RWPE2 (cell line): Measurements from ENCODE around the gene BMPR2.
"Not testable (repeated sequence)": the region's sequence is repeated elsewhere in the genome, so short reads cannot be mapped to it uniquely, and the experiment has no call there.

Experiments used
- ATAC-seq: fragments of 200-7000 bp; cut with Tn5 transposase; 3 replicates; pipeline ENCODE4 v1.9.1; 2021; ENCODE audit warnings: low read depth
- DNase-seq: peaks from one replicate; pipeline ENCODE4 v3.0.0-alpha.2; 2020; ENCODE audit warnings: low spot score
- H3K27ac ChIP-seq: fragments of 450-650 bp; 2 replicates; pipeline ENCODE4 v1.5.1; 2017; ENCODE audit warnings: mild to moderate bottlenecking; ENCODE audit not compliant: poor library complexity, severe bottlenecking
- H3K27me3 ChIP-seq: fragments of 250-450 bp; sonication (Bioruptor Pico); 2 replicates; pipeline ENCODE4 v1.5.1; 2021; ENCODE audit warnings: mild to moderate bottlenecking, moderate library complexity; ENCODE audit not compliant: insufficient read depth, poor library complexity, severe bottlenecking
- H3K36me3 ChIP-seq: fragments of 250-450 bp; sonication (Bioruptor Pico); 2 replicates; pipeline ENCODE4 v1.5.1; 2020; ENCODE audit warnings: low read depth, mild to moderate bottlenecking, moderate library complexity
- H3K4me1 ChIP-seq: fragments of 250-450 bp; sonication (Bioruptor Pico); 2 replicates; pipeline ENCODE4 v1.5.1; 2021; ENCODE audit warnings: mild to moderate bottlenecking, moderate library complexity; ENCODE audit not compliant: insufficient read depth, poor library complexity, severe bottlenecking
- H3K4me3 ChIP-seq: fragments of 250-450 bp; sonication (Bioruptor Pico); 2 replicates; pipeline ENCODE4 v1.5.1; 2021; ENCODE audit warnings: mild to moderate bottlenecking, moderate library complexity; ENCODE audit not compliant: severe bottlenecking
- H3K9me3 ChIP-seq: fragments of 250-450 bp; sonication (Bioruptor Pico); 2 replicates; pipeline ENCODE4 v1.5.1; 2021; ENCODE audit warnings: mild to moderate bottlenecking, moderate library complexity; ENCODE audit not compliant: severe bottlenecking
- CTCF ChIP-seq: fragments of 450-650 bp; IDR thresholded peaks from one replicate; pipeline ENCODE4 v1.5.1; 2017; ENCODE audit warnings: mild to moderate bottlenecking, moderate library complexity; ENCODE audit not compliant: poor library complexity, severe bottlenecking

BMPR2 gene

GRCh38 chr2:202530038-202530437, 153.9 kb downstream of the BMPR2 start:
- H3K27ac ChIP-seq = peak overlapping the region; percentile 19
- no peaks in the 10 kb centered on the region for H3K27me3 ChIP-seq
- H3K4me1 ChIP-seq = peaks cover 6% of the 10 kb centered on the region
- no peak for TF ChIP-seq CTCF
- DNase-seq (no peak), ATAC-seq (no peak)
- no peak overlapping the region for H3K4me3 ChIP-seq
- H3K9me3 ChIP-seq = no peaks in the 10 kb centered on the region
- peaks cover 23% of the 10 kb centered on the region for H3K36me3 ChIP-seq

GRCh38 chr2:202535290-202535689, 159.2 kb downstream of the BMPR2 start:
- DNase-seq, H3K9me3 ChIP-seq, H3K27me3 ChIP-seq, ATAC-seq, H3K4me3 ChIP-seq, H3K27ac ChIP-seq, H3K4me1 ChIP-seq: not testable (repeated sequence)
- peaks cover 23% of the 10 kb centered on the region for H3K36me3 ChIP-seq

- Histone ChIP-seq H3K27me3 (no peaks in the 10 kb centered on the region), H3K27ac (no peak overlapping the region), H3K4me1 (peaks cover 3% of the 10 kb centered on the region), H3K36me3 (0 out of 2 replicates have a peak, but pooled peaks cover 10% of the 10 kb centered on the region), H3K4me3 (no peak overlapping the region), H3K9me3 (no peaks in the 10 kb centered on the region)
- TF ChIP-seq CTCF = no peak
- ATAC-seq (no peak), DNase-seq (no peak)
Measured at GRCh38 chr2:202541137-202541536, 165.0 kb downstream of the BMPR2 start.

- peaks cover 3% of the 10 kb centered on the region for H3K4me1 ChIP-seq
- no peak for TF ChIP-seq CTCF
- no peak overlapping the region for H3K4me3 ChIP-seq
- H3K27me3 ChIP-seq = no peaks in the 10 kb centered on the region
- DNase-seq (no peak), ATAC-seq (no peak)
- no peak overlapping the region for H3K27ac ChIP-seq
- no peaks in the 10 kb centered on the region for H3K9me3 ChIP-seq
- 0 out of 2 replicates have a peak, but pooled peaks cover 10% of the 10 kb centered on the region for H3K36me3 ChIP-seq
Measured at GRCh38 chr2:202542142-202542541, 166.0 kb downstream of the BMPR2 start.

GRCh38 chr2:202545523-202545922, 169.4 kb downstream of the BMPR2 start:
- ATAC-seq (no peak), DNase-seq (no peak)
- peaks cover 3% of the 10 kb centered on the region for H3K4me1 ChIP-seq
- H3K36me3 ChIP-seq = 0 out of 2 replicates have a peak, but pooled peaks cover 10% of the 10 kb centered on the region
- H3K9me3 ChIP-seq = no peaks in the 10 kb centered on the region
- TF ChIP-seq CTCF = no peak
- no peak overlapping the region for H3K27ac ChIP-seq
- no peaks in the 10 kb centered on the region for H3K27me3 ChIP-seq
- H3K4me3 ChIP-seq = no peak overlapping the region
